ENCODE measurements around the gene BEND7.

- no peak for TF ChIP-seq CTCF (optimal IDR thresholded peaks at IDR 0.05 in 1 of 3, IDR thresholded peaks at IDR 0.05 in 1 of 3, conservative IDR thresholded peaks at IDR 0.05 in 1 of 3; ENCODE audit: extremely low read depth in 1 of 3, insufficient read depth in 2 of 3, low read length in 3 of 3)
- TF ChIP-seq EZH2 (IDR thresholded peaks at IDR 0.05; ENCODE audit: low read length): no peak
Measured at GRCh38 chr10:13400196-13400965, 128.4 kb downstream of the BEND7 start.
